Measurements from ENCODE around the gene ZNF276.

The ZNF276 gene

DNA sequence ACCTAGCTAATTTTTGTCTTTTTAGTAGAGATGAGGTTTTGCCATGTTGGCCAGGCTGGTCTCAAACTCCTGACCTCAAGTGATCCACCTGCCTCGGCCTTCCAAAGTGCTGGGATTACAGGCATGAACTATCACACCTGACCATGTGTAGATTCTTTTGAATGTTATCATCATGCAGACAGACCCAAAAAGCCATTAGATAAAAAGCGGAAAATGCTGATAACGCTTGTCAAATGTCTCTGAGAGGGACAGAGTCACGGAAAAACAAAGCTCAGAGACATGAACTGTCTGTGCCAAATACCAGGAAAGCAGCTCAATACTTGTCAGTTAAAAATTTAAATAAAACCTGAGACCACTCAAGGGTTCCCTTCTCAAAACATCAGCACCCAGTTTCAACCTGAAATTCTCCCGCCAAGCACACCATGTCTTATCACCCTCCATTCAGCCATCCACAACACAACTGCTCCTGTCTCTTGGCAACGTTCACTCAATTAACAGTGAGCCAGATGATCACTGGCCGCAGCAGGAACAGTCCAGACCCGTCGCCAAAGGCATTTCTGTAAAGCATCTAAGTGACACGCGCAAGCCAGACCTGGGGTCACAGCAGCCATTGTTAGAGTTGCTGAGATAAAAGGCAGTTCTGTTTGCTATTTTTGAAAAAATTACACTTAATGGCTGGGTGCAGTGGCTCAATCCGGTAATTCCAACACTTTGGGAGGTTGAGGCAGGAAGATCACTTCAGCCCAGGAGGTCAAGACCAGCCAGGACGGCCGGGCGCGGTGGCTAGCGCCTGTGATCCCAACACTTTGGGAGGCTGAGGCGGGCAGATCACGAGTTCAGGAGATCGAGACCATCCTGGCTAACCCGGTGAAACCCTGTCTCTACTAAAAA lies 65.4 kb downstream of the ZNF276 start:
- DNase-seq = no peak

DNA sequence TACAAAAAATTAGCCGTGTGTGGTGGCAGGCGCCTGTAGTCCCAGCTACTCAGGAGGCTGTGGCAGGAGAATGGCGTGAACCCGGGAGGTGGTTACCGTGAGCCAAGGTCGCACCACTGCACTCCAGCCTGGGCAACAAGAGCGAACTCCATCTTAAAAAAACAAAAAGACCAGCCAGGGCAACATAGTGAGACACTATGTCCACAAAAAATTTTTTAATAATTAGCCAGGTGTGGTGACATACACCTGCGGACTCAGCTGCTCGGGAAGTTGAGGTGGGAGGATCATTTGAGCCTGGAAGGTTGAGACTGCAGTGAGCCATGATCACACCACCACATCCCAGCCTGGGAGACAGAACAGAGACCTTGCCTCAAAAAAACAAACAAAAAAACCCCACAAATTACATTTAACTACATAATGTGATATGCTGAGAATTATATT lies 66.0 kb downstream of the ZNF276 start:
- DNase-seq = no peak

All from stimulated activated CD4-positive, alpha-beta T cell treated with anti-CD3 and anti-CD28 coated beads, Interleukin-4, amount 100 ng/mL, for 24 hours (primary cell).